NCI-H446 treated with DMSO at 0.1 percent for 48 hours (cell line): ENCODE measurements around the gene SHLD1.
"Not testable (repeated sequence)": the region's sequence is repeated elsewhere in the genome, so short reads cannot be mapped to it uniquely, and the experiment has no call there.

ENCODE experiments used
- DNase-seq: peaks from one replicate; lab custom pipeline; 2025; lab: John Stamatoyannopoulos, UW

SHLD1 gene

GRCh38 chr20:5735845-5736510 is 14.2 kb upstream of the SHLD1 start:
- peak; percentile 14 for DNase-seq

GRCh38 chr20:5737619-5737953 is 12.6 kb upstream of the SHLD1 start:
- DNase-seq: no peak

- no peak for DNase-seq
Measured at GRCh38 chr20:5737966-5738365, 12.2 kb upstream of the SHLD1 start.

DNA sequence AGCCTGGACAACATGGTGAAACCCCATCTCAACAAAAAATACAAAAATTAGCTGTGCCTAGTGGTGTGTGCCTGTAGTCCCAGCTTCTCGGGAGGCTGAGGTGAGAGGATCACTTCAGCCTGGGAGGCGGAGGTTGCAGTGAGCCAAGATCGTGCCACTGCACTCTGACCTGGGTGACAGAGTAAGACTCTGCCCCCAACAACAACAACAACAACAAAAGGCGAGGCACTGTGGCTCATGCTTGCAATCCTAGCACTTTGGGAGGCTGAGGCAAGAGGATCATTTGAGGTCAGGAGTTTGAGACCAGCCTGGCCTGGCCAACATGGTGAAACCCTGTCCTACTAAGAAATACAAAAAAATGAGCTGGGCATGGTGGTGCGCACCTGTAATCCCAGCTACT is 9.6 kb upstream of the SHLD1 start:
- not testable (repeated sequence) for DNase-seq

DNA sequence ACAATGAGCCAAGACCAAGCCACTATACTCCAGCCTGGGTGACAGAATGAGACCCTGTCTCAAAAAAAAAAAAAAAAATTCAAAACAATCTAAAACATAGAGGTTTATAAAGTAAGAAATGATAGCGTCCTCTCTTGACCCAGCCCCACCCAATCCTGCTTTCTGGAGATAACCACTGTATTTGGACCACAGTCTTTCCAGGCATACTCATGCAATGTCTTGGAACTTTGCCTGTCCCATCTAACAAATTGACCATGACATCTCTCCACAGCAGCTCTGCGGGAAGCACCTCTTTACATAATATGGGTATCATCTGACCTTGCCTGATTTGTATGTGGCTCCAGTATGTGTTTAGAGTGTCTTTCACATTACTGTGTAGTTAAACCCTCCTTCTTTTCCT is 9.1 kb upstream of the SHLD1 start:
- no peak for DNase-seq

DNA sequence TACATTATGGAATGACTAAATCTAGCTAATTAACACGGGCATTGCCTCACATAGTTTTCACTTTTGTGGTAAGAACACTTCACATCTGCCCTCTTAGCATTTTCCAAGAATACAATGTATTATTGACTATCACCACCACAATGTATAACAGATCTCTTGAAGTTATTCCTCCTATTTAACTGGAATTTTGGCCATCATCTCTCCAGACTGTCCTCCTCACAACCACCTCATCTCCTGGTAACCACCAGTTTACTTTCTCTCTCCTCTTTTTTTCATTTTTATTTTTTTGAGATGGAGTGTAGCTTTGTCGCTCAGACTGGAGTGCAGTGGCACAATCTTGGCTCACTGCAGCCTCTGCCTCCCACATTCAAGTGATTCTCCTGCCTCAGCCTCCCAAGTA is 8.2 kb upstream of the SHLD1 start:
- no peak for DNase-seq

DNA sequence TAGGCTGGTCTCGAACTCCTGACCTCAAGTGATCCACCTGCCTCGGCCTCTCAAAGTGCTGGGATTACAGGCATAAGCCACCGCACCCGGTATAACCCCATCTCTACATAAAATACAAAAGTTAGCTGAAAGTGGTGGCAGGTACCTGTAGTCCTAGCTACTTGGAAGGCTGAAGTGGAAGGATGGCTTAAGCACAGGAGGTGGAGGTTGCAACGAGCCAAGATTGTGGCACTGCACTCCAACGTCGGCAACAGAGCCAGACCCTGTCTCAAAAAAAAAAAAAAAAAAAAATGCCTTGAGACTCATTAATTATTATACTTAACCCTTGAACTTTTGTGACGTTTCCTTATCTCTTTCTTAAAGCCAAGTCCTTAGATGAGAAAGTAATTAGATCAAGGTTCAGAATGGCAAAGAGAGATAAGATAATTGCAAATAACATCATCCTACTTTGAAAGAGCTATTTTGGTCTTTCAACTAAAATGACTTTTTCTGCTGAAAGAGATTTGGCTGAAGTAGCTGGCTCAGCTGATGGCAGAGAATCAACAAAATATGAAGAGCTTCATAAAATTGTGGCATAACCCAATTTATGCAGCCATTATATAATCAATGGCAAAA is 4.7 kb upstream of the SHLD1 start:
- no peak for DNase-seq

DNA sequence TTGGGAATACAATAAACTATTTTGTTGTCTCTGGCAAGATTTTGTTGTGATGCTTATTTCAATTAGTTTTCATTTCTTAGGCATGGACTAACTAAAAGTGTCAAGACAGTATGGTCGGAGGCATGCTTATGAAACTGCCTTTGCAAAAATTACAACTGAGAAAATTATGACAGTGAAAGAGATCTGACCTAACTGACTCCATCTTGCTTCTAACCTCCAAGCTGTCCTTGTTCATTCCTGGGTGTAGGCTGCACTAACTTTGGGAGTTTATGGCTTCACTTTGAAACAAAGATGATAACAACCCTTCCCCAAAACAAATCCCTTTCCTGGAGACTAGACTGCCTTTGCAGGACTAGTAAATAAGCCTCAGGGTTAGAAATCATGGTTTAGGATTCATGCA is 4.1 kb upstream of the SHLD1 start:
- DNase-seq: no peak

DNA sequence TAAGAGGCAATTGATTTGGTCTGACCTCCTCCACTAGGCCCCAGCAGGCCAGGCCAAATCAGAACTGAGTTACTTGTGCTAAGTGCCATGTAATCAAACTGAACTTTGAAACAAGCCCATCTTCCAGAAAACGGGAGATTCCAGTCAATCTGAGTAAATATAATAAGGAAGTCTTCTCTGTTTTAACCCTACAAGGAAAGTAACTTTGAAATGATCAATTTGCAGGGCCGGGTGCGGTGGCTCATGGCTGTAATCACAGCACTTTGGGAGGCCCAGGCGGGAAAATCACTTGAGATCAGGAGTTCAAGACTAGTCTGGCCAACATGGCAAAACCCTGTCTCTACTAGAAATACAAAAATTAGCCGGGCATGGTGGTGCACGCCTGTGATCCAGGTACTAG is 2.0 kb upstream of the SHLD1 start:
- no peak for DNase-seq

- not testable (repeated sequence) for DNase-seq
Measured at GRCh38 chr20:5749512-5749951, 669 bp upstream of the SHLD1 start.

- DNase-seq: no peak
Measured at GRCh38 chr20:5751856-5752255, 1.7 kb downstream of the SHLD1 start.

DNA sequence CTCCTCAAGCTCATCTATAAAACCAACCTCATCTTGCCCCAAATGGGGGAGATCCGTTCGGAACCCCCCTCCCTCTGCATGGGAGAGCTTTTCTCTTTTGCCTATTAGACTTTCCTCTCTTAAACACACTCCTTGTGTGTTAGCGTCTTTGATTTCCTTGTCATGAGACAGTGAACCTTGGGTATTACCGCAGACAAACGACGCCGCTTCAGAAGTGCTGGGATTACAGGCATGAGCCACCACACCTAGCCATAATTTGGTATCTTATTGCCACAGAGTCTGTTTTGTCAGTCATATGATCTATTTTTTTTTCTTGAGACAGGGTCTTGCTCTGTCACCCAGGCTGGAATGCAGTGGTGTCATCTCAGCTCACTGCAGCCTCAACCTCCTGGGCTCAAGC is 3.6 kb downstream of the SHLD1 start:
- DNase-seq: no peak

DNA sequence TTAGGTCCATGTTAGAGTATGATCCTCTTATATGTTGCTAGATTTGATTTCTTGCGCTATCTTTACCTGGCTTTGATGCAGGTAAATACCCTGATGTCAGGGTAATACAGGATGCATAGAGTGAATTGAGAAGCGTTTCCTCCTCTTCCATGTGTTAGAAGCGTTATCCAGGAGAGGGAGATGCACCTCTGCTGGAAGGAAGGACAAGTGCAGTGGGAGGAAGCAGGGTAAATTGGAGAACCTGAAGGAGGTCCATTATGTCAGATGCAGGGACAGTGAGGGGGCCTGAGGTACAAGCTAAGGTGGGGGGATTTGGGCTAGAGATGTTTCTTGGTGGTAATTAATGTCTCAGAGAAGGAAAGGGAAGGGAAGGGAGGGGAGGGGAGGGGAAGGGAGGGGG is 7.7 kb downstream of the SHLD1 start:
- DNase-seq: no peak

DNA sequence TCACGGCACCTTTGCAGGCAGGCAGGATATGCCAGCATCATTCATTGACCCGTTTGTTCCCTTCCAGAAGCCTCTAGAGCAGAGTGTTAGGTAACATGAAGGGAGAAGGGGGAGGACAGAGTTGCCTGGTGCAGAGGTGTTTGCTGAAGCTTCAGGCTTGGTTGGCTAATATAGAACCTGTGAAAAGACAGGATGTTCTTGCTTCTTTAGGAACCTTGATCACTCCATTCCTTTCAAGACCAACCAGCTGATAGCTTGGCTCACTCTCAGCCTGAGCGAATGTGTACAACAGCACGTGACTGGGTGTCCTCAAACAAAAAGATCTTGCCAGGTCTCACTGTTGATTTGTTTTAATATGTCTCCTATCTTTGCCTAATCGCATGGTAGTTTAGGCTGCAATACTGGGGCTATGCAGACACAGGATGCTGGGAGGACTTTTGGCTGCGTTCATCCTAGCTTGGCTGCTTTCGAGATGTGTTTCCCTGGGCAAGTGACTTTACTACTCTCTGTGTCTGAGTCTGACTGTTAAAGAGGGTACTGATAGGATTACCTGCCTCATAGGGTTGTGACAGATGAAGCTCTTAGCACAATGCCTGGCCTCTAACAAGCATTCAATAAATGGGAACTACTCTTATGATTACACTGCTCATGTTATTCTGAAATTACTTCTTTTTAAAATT is 16.0 kb downstream of the SHLD1 start:
- DNase-seq: no peak

DNA sequence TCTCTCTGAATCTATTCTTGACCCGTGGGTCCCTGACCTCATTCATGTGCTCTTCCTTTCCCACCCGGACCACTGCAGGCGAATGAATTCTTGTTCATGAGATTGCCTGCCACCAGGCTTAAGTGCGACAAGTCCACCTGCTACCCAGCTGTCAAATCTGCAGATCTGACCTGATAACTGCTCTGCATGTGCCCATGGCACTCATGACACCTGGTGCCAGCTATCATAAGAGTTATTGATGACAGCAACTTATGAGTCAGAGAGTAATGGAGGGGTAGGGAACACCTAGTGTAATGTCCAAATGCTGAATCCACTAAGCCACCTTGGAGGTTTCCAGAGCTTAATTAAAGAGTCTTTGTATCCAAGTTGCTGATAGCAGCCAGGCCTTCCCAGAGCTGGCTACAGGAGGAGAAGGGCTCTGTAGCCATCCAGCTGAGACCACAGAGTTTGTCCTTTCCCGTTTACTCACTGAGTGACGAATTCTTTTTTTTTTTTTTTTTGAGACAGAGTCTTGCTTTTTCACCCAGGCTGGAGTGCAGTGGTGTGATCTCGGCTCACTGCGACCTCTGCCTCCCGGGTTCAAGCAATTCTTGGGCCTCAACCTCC is 17.4 kb downstream of the SHLD1 start:
- no peak for DNase-seq

DNA sequence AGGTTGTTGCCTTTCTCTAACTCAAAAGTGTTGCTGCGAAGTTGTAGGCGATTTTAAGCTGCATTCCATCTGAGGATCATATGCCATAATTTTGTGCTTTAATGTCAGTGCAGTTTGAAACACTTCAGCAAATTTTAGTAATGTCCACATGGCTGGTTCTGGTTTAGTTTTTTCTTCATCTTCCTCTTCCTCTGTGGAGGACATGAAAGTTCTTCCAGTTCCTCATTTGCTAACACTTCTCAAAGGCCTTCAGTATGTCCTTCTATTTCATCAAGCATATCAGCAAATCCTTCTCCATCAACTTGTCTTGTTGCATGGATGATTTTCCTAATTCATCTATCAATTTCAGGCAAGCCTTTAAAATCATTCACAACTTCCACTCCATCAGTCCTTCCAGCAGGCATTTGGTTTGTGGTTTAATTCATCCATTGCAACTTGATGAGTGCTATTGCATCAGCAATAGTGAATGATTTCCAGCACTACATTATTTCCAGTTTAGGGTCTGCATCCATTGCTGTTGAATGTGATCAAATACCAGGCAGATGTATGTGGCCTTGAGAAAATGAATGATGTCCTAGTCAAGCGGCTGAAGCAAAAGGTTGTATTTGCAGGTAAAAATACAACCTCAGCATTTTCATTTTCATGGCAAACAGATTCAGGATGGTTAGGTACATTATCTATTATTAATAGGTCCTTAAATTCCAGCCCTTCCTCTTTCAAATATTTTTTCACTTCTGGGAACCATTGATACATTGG is 20.2 kb downstream of the SHLD1 start:
- DNase-seq: no peak

- no peak for DNase-seq
Measured at GRCh38 chr20:5770987-5771318, 20.8 kb downstream of the SHLD1 start.

GRCh38 chr20:5772704-5773103 is 22.5 kb downstream of the SHLD1 start:
- no peak for DNase-seq

- no peak for DNase-seq
Measured at GRCh38 chr20:5773589-5773988, 23.4 kb downstream of the SHLD1 start.

DNA sequence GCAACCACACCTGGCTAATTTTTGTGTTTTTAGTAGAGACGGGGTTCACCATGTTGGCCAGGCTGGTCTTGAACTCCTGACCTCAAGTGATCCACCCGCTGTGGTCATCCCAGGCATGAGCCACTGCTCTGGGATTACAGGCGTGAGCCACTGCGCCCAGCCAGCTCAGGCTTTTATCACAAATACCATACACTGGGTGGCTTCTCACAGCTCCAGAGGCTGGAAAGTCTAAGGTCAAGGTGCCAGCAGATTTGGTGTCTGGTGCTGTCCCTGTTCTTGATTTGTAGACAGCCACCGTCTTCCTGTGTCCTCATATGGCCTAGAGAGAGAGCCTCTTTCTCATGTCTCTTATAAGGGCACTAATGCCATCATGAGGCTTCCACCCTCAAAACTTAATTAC is 25.9 kb downstream of the SHLD1 start:
- DNase-seq: no peak

GRCh38 chr20:5779071-5779900 is 29.1 kb downstream of the SHLD1 start:
- DNase-seq: no peak

DNA sequence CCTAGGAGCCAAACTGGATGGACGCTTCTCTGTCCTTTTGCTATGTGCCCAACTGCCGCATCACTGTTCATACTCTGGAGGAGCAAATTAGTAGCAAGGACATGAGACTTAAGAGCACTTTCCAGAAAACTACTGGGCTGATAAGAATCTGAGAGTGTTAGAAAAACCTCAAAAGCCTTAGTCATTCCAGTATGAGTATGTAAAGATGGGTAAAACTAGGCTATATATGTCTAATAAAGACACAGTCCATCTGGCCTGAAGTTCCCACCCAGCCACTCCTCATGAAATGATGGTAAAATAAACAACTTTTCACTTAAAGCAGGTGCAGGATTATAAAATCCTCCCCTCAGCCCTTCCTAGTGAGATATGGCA is 30.6 kb downstream of the SHLD1 start:
- DNase-seq: no peak
